Effector CD4-positive, alpha-beta T cell (primary cell): Measurements from ENCODE around the gene HYAL4.

Source experiments
- DNase-seq: peaks from one replicate; pipeline ENCODE4 v3.0.0-alpha.2; 2020

The HYAL4 gene

DNA sequence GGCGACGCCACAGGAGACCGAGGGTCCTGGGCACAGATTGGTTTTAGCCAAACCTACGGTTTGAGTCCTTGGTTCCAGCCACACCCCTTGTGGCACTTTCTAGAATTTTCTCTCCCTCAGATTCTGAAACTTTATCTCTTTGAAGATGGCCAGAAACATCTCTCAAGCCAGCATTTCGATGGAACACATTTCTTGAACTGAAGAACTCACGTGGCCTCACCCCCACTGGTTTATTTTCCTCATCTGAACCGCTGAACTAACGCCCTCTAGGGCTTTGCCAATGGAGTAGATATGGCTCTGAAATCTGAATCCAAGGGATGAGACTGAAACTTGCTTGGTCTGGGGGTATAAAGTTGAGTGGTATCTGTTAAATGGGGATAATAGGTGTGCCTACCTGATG is 73.3 kb downstream of the HYAL4 start:
- no peak for DNase-seq

DNA sequence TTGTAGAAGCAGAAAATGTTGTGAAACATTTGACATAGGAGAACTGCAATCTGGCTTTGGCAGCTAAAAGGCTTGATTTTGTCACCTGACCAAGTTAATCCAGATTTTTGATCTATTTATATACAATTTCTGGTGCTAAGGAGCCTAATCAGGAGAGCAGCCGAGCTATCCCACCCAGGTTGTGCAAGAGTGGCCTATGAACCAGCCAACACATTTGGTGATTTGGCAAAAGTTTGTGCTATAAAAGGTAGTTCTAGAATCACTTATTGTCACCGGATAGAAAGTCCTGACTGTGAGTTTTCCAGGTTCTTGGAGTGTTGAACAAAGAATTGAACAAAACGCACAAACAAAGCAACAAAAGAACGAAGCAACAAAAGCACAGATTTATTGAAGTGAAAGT is 78.6 kb downstream of the HYAL4 start:
- DNase-seq = no peak

DNA sequence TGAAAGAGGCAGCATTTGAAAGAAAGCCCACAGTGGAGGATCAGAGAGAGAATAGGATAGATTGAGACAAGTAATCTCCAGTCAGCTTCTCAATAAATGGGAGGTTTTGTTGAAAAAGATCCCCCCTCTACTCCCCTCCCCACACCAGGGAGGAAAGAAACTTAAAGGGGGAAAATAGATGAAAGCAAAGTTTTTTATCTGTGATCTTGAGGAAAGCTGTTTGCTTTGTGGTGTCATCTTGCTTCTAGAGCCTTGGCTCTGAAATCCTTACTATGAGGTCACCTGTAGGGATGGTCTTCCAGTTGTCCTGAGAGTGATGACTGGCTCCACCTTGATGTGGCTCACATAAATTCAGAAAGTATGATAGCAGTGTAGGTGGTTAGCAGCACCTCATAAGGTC is 80.0 kb downstream of the HYAL4 start, which contains the start of gene SPAM1:
Gene SPAM1 (plus strand): TSS at position 301 of the 400 bp plus-strand sequence. CDS start 28,330 bp downstream, outside the sequence.
- no peak for DNase-seq
